Adrenal gland (tissue), 5 donors: ENCODE results near the gene PAEP.

Experiments used
- POLR2A ChIP-seq, 2 donors: fragments of 450-650 bp; IDR thresholded peaks; one replicate each; pipeline ENCODE4 v1.6.1; 2017; ENCODE audit warnings: antibody characterized with exemption in 2 of 2, mild to moderate bottlenecking in 2 of 2, moderate library complexity in 1 of 2
- TF ChIP-seq, protein P1 (sequence below), 6 experiments: fragments of 450-650 bp in 4 of 6; fragments of 200-600 bp in 2 of 6; sonication (generic) in 1 of 6; IDR thresholded peaks; 1 replicate in 5 of 6; 2 replicates in 1 of 6; pipeline versions ENCODE4 v1.5.1 to v1.8.0; 2016 to 2021; ENCODE audit warnings: antibody characterized with exemption in 6 of 6, mild to moderate bottlenecking in 2 of 6, moderate library complexity in 1 of 6
- donor health status: DM: no; HTN: no; CAD: no.

DNA sequence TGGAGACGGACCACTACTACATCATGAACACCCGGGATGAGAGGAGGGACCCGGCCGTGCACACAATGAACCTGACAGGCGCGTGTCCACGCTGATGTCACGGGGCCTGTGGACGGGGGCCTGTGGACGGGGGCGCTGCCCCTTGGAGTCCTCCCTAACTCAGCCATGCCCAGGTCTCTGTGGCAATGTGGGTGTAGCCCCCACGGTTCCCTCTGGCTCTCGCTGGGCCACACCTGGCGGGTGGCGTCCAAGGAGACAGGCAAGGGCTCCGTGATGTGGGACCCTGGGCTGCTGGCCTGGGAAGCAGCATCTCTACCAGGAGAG is 22.1 kb downstream of the PAEP start:
- TF ChIP-seq, protein P1, sequence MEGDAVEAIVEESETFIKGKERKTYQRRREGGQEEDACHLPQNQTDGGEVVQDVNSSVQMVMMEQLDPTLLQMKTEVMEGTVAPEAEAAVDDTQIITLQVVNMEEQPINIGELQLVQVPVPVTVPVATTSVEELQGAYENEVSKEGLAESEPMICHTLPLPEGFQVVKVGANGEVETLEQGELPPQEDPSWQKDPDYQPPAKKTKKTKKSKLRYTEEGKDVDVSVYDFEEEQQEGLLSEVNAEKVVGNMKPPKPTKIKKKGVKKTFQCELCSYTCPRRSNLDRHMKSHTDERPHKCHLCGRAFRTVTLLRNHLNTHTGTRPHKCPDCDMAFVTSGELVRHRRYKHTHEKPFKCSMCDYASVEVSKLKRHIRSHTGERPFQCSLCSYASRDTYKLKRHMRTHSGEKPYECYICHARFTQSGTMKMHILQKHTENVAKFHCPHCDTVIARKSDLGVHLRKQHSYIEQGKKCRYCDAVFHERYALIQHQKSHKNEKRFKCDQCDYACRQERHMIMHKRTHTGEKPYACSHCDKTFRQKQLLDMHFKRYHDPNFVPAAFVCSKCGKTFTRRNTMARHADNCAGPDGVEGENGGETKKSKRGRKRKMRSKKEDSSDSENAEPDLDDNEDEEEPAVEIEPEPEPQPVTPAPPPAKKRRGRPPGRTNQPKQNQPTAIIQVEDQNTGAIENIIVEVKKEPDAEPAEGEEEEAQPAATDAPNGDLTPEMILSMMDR (IDR thresholded peaks at IDR 0.05) = no peak
- no peak for TF ChIP-seq POLR2A (IDR thresholded peaks at IDR 0.05)
